Activated CD4-positive, alpha-beta T cell treated with anti-CD3 and anti-CD28 coated beads for 36 hours (primary cell): ENCODE measurements around the gene UBN1. TPM values are rescaled to one million over a fixed set of nuclear protein-coding genes. Genes with fewer than 3 reads are reported as not detected.

Experiments used
- ATAC-seq: fragments of 200-7000 bp; cut with Tn5 transposase; one replicate; pipeline ENCODE4 v1.10.0; 2021; ENCODE audit warnings: mild to moderate bottlenecking, moderate library complexity
- CTCF ChIA-PET: fragments of 350-600 bp; sonication (Branson Sonifier 250); formaldehyde crosslinking; loops from one replicate; lab custom pipeline; 2021; ENCODE audit warnings: antibody characterized with exemption; lab: Charles Lee
- POLR2A ChIA-PET: fragments of 350-600 bp; sonication (Branson Sonifier 250); formaldehyde crosslinking; loops from one replicate; lab custom pipeline; 2021; ENCODE audit warnings: antibody characterized with exemption, inconsistent platforms; lab: Charles Lee
- DNase-seq: peaks from one replicate; pipeline ENCODE4 v3.0.0-alpha.2; 2020
- H3K27ac Mint-ChIP-seq: one replicate; pipeline ENCODE4 v1.8.0; 2021; ENCODE audit warnings: mixed read lengths
- H3K27me3 Mint-ChIP-seq: one replicate; pipeline ENCODE4 v1.8.0; 2021; ENCODE audit warnings: mixed read lengths
- H3K36me3 Mint-ChIP-seq: one replicate; pipeline ENCODE4 v1.8.0; 2021; ENCODE audit warnings: low read depth, mixed read lengths
- H3K4me1 Mint-ChIP-seq: one replicate; pipeline ENCODE4 v1.8.0; 2021; ENCODE audit warnings: mixed read lengths
- H3K4me3 Mint-ChIP-seq: one replicate; pipeline ENCODE4 v1.8.0; 2021; ENCODE audit warnings: mild to moderate bottlenecking, moderate library complexity, mixed read lengths
- H3K9me3 Mint-ChIP-seq: one replicate; pipeline ENCODE4 v1.8.0; 2021; ENCODE audit warnings: low read depth, mixed read lengths
- intact Hi-C, 2 experiments: fragments of 100-400 bp; cut with DNase I in 1 of 2; cut with micrococcal nuclease in 1 of 2; formaldehyde crosslinking; loops; one replicate each; pipeline versions ENCODE4 v1.14.2 to v1.15.1; 2022 to 2024; cut with DNase I, micrococcal nuclease
- total RNA-seq, 2 experiments: library from RNA; stranded (reverse); gene quantifications; one replicate each; pipeline ENCODE4 v1.2.3, GENCODE V29; 2021

The UBN1 gene
- total RNA-seq, 2 experiments from 2014 or later: 19.3 to 23.0 TPM

- H3K9me3 Mint-ChIP-seq: no peaks in the 10 kb centered on the region
- no peak overlapping the region for H3K27ac Mint-ChIP-seq
- DNase-seq (no peak), ATAC-seq (no peak)
- ChIA-PET CTCF (no interaction called here), POLR2A (no interaction called here)
- H3K36me3 Mint-ChIP-seq: no peaks in the 10 kb centered on the region
- no peaks in the 10 kb centered on the region for H3K4me1 Mint-ChIP-seq
- intact Hi-C loops: no loop called here
- no peak overlapping the region for H3K4me3 Mint-ChIP-seq
- no peaks in the 10 kb centered on the region for H3K27me3 Mint-ChIP-seq
Measured at GRCh38 chr16:4910828-4911227, 63.5 kb downstream of the UBN1 start.

- Mint-ChIP-seq H3K36me3 (no peaks in the 10 kb centered on the region), H3K27ac (no peak overlapping the region), H3K9me3 (no peaks in the 10 kb centered on the region), H3K4me3 (no peak overlapping the region), H3K4me1 (no peaks in the 10 kb centered on the region), H3K27me3 (no peaks in the 10 kb centered on the region)
- CTCF ChIA-PET: no interaction called here
- POLR2A ChIA-PET: no interaction called here
- DNase-seq (no peak), ATAC-seq (no peak)
- intact Hi-C loops: no loop called here
Measured at GRCh38 chr16:4911970-4912386, 64.7 kb downstream of the UBN1 start.

- CTCF ChIA-PET: no interaction called here
- H3K27ac Mint-ChIP-seq: no peak overlapping the region
- no peak overlapping the region for H3K4me3 Mint-ChIP-seq
- H3K4me1 Mint-ChIP-seq: no peaks in the 10 kb centered on the region
- H3K36me3 Mint-ChIP-seq: no peaks in the 10 kb centered on the region
- POLR2A ChIA-PET: no interaction called here
- DNase-seq (no peak), ATAC-seq (no peak)
- intact Hi-C loops: no loop called here
- H3K9me3 Mint-ChIP-seq: no peaks in the 10 kb centered on the region
- no peaks in the 10 kb centered on the region for H3K27me3 Mint-ChIP-seq
Measured at GRCh38 chr16:4913130-4913773, 66.0 kb downstream of the UBN1 start.

DNA sequence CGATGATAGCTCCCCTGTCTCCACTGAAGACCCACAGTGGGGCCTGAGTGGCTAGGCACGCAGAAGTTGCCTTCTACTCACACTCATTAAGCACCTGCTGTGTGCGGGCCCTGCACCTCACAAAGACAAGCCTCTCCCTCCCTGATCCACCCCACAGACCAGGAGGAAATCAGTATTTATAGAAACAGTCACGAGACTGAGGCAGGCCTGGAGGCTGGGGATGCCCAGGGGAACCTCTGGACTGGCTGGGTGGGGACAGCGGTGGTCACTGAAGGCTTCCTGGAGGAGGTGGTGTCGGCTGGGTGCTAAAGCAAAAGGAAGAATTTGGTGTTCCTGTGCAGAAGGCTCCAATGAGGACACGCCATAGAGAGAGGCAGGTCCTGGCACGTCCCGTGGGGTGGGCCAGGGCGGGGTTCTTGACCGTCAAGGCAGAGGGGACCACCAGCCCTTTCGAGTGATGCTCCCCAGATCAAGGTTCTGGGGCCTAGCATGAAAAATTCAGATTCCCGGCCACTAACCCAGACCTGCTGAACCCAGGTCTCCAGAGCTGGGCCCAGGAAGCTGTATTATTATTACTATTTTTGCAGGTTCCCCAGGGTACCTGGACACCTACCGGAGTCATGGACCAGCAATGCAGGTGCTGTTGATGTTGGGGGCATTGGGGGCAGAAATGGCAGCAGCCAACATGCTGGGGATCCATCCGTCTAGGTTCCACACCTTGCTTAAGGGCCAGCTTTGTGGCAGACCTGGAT is 66.7 kb downstream of the UBN1 start:
- H3K4me1 Mint-ChIP-seq: no peaks in the 10 kb centered on the region
- no peaks in the 10 kb centered on the region for H3K27me3 Mint-ChIP-seq
- ChIA-PET CTCF (no interaction called here), POLR2A (no interaction called here)
- DNase-seq: no peak
- H3K27ac Mint-ChIP-seq: no peak overlapping the region
- H3K9me3 Mint-ChIP-seq: no peaks in the 10 kb centered on the region
- H3K4me3 Mint-ChIP-seq: no peak overlapping the region
- ATAC-seq: no peak
- H3K36me3 Mint-ChIP-seq: no peaks in the 10 kb centered on the region
- intact Hi-C loops: no loop called here

- CTCF ChIA-PET: interaction anchor here (1.1 kb wide), 1 partner anchor 41 kb away, joined by 4 read pairs; no protein-coding TSS in a partner anchor
- ATAC-seq (no peak), DNase-seq (no peak)
- no peaks in the 10 kb centered on the region for H3K9me3 Mint-ChIP-seq
- POLR2A ChIA-PET: no interaction called here
- H3K4me1 Mint-ChIP-seq: no peaks in the 10 kb centered on the region
- intact Hi-C loops: no loop called here
- no peak overlapping the region for H3K4me3 Mint-ChIP-seq
- H3K27me3 Mint-ChIP-seq: no peaks in the 10 kb centered on the region
- H3K36me3 Mint-ChIP-seq: no peaks in the 10 kb centered on the region
- H3K27ac Mint-ChIP-seq: no peak overlapping the region
Measured at GRCh38 chr16:4914528-4915225, 67.4 kb downstream of the UBN1 start.

DNA sequence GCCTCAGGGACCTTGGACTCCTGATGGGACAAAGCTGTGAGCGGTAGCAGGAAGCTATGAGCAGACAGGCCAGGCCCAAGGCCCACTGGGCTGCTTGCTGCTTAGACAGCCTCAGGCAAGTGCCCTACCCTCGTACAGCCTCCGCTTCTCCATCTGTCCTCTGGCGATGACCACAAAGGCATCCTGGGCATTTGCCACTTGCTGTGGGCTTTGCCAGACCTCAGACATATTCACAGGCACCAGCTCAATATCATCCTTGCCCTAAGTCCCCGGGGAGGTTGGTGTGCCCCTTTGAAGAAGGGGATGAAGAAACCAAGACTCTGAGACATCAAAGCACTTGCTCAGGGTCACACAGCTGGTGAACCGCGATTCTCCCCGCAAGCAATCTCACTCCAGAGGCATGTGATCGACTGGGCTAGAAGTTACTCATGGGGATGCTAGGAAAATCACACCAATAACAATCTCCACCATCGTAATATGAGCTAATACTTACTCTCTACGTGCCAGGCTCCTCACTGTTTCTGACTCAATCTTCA is 68.0 kb downstream of the UBN1 start:
- Mint-ChIP-seq H3K36me3 (no peaks in the 10 kb centered on the region), H3K4me1 (no peaks in the 10 kb centered on the region), H3K27me3 (no peaks in the 10 kb centered on the region), H3K4me3 (no peak overlapping the region), H3K27ac (no peak overlapping the region), H3K9me3 (no peaks in the 10 kb centered on the region)
- ATAC-seq: no peak
- intact Hi-C loops: no loop called here
- peak; percentile 18 for DNase-seq
- POLR2A ChIA-PET: no interaction called here
- CTCF ChIA-PET: interaction anchor here (1.1 kb wide), 1 partner anchor 40 kb away, joined by 4 read pairs; no protein-coding TSS in a partner anchor

GRCh38 chr16:4917117-4917516 is 69.8 kb downstream of the UBN1 start:
- H3K9me3 Mint-ChIP-seq: no peaks in the 10 kb centered on the region
- H3K27me3 Mint-ChIP-seq: no peaks in the 10 kb centered on the region
- ChIA-PET CTCF (interaction anchor here (0.7 kb wide), 1 partner anchor 188 kb away, joined by 3 read pairs; no protein-coding TSS in a partner anchor), POLR2A (no interaction called here)
- no peaks in the 10 kb centered on the region for H3K36me3 Mint-ChIP-seq
- no peaks in the 10 kb centered on the region for H3K4me1 Mint-ChIP-seq
- H3K4me3 Mint-ChIP-seq: no peak overlapping the region
- ATAC-seq (no peak), DNase-seq (no peak)
- no peak overlapping the region for H3K27ac Mint-ChIP-seq
- intact Hi-C loops: no loop called here

GRCh38 chr16:4918781-4919251 is 71.5 kb downstream of the UBN1 start:
- ChIA-PET POLR2A (no interaction called here), CTCF (interaction anchor here (0.6 kb wide), 3 partner anchors 180 to 1723 kb away, joined by 3 to 5 read pairs (median 3); no protein-coding TSS in a partner anchor)
- H3K27me3 Mint-ChIP-seq: peaks cover 2% of the 10 kb centered on the region
- no peak for DNase-seq
- no peaks in the 10 kb centered on the region for H3K36me3 Mint-ChIP-seq
- no peak for ATAC-seq
- no peak overlapping the region for H3K27ac Mint-ChIP-seq
- no peak overlapping the region for H3K4me3 Mint-ChIP-seq
- no peaks in the 10 kb centered on the region for H3K9me3 Mint-ChIP-seq
- H3K4me1 Mint-ChIP-seq: no peaks in the 10 kb centered on the region
- intact Hi-C loops: no loop called here

GRCh38 chr16:4920826-4921225 is 73.5 kb downstream of the UBN1 start:
- Mint-ChIP-seq H3K4me1 (no peaks in the 10 kb centered on the region), H3K4me3 (no peak overlapping the region), H3K9me3 (no peaks in the 10 kb centered on the region), H3K27me3 (peaks cover 2% of the 10 kb centered on the region), H3K27ac (no peak overlapping the region), H3K36me3 (no peaks in the 10 kb centered on the region)
- intact Hi-C loops: no loop called here
- no peak for ATAC-seq
- ChIA-PET POLR2A (no interaction called here), CTCF (no interaction called here)
- DNase-seq: no peak

- H3K27ac Mint-ChIP-seq: no peak overlapping the region
- ChIA-PET CTCF (no interaction called here), POLR2A (no interaction called here)
- no peak for ATAC-seq
- peaks cover 2% of the 10 kb centered on the region for H3K36me3 Mint-ChIP-seq
- intact Hi-C loops: no loop called here
- peaks cover 10% of the 10 kb centered on the region for H3K9me3 Mint-ChIP-seq
- no peak overlapping the region for H3K4me3 Mint-ChIP-seq
- DNase-seq: no peak
- no peaks in the 10 kb centered on the region for H3K4me1 Mint-ChIP-seq
- peaks cover 2% of the 10 kb centered on the region for H3K27me3 Mint-ChIP-seq
Measured at GRCh38 chr16:4922721-4923342, 75.6 kb downstream of the UBN1 start.

GRCh38 chr16:4923853-4924252 is 76.6 kb downstream of the UBN1 start:
- no peak for DNase-seq
- Mint-ChIP-seq H3K27ac (no peak overlapping the region), H3K36me3 (peaks cover 2% of the 10 kb centered on the region), H3K27me3 (peaks cover 2% of the 10 kb centered on the region), H3K4me3 (no peak overlapping the region), H3K9me3 (peaks cover 10% of the 10 kb centered on the region), H3K4me1 (no peaks in the 10 kb centered on the region)
- ATAC-seq: no peak
- intact Hi-C loops: no loop called here
- ChIA-PET CTCF (no interaction called here), POLR2A (no interaction called here)
